ENCODE measurements around the gene MAN2B2. TPM values are rescaled to one million over a fixed set of nuclear protein-coding genes. Genes with fewer than 3 reads are reported as not detected.

The MAN2B2 gene
- total RNA-seq, 4 donors from 2014 or later, result 17.5 to 55.9 (median 27.6) TPM

DNA sequence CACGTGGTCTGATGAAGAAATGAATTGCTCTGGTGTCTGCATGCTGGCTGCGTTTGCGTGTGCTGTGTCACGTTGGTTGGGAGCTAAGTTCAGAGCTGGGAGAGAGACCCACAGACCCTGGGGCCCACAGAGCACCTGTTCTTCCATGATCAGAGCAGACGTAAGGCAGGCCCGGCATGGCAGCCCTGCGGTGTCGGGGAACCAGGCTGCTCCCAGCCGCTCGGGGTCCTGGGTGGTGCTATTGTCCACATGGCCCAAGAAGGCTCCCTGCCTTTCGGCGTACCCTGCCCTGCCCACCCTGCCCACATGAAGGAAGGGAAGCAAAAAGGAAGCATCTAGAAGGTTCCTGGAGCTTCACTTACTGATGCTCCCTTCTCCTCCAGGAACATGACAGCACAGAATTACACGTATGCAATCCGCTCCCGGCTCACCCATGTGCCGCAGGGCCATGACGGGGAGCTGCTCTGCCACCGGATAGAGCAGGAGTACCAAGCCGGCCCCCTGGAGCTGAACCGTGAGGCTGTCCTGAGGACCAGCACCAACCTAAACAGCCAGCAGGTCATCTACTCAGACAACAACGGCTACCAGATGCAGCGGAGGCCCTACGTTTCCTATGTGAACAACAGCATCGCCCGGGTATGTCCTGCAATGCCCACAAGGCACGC, 34.6 kb downstream of the MAN2B2 start:
- 95% methylated on average over 26 of the region's 26 CpGs; no CpG with 5 or more reads in 1 of the 2 donors for WGBS, 2 donors (ENCODE audit: low coverage in 1 of 2)
- DNase-seq, result no peak
- Histone ChIP-seq H3K4me1 (no peaks in the 10 kb centered on the region), H3K9me3 (peaks cover 0 to 4% of the 10 kb centered on the region in 2 donors), H3K36me3 (peaks cover 0 to 24% (median 5%) of the 10 kb centered on the region in 4 donors), H3K27ac (no peak overlapping the region), H3K27me3 (no peaks in the 10 kb centered on the region), H3K4me3 (no peak overlapping the region)
- in situ Hi-C loops (cut with MboI; ENCODE audit: low pct_ligation_motif_present in 1 of 4, low pct_unique_long_range_greater_than_20kb in 1 of 4, low sequenced_read_pairs in 3 of 4) (no loop called here), intact Hi-C loops (cut with DNase I; ENCODE audit: low total_unique reads) (no loop called here)
- TF ChIP-seq EP300 (IDR thresholded peaks at IDR 0.05; ENCODE audit: low read depth) (no peak), POLR2AphosphoS5 (IDR thresholded peaks at IDR 0.05) (no peak), POLR2A (IDR thresholded peaks at IDR 0.05) (no peak)
- TF ChIP-seq, protein P1, sequence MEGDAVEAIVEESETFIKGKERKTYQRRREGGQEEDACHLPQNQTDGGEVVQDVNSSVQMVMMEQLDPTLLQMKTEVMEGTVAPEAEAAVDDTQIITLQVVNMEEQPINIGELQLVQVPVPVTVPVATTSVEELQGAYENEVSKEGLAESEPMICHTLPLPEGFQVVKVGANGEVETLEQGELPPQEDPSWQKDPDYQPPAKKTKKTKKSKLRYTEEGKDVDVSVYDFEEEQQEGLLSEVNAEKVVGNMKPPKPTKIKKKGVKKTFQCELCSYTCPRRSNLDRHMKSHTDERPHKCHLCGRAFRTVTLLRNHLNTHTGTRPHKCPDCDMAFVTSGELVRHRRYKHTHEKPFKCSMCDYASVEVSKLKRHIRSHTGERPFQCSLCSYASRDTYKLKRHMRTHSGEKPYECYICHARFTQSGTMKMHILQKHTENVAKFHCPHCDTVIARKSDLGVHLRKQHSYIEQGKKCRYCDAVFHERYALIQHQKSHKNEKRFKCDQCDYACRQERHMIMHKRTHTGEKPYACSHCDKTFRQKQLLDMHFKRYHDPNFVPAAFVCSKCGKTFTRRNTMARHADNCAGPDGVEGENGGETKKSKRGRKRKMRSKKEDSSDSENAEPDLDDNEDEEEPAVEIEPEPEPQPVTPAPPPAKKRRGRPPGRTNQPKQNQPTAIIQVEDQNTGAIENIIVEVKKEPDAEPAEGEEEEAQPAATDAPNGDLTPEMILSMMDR (IDR thresholded peaks at IDR 0.05), result no peak

DNA sequence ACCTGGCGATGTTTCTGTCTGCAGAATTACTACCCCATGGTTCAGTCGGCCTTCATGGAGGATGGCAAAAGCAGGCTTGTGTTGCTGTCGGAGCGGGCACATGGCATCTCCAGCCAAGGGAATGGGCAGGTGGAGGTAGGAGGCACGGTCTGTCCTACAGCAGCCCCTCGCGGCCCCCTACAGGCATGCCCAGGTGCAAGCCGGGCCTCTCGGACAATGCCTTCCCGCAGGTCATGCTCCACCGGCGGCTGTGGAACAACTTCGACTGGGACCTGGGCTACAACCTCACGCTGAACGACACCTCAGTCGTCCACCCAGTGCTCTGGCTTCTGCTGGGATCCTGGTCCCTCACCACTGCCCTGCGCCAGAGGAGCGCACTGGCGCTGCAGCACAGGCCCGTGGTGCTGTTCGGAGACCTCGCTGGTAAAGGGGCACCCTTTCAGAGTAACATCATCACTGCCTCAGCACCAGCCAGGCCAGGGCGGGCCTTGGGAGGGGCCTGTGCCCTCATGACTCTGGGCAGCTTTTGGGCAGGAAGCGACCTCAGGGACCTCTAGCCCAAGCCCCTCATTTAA, 36.0 kb downstream of the MAN2B2 start:
- intact Hi-C loops (cut with DNase I; ENCODE audit: low total_unique reads) (no loop called here), in situ Hi-C loops (cut with MboI; ENCODE audit: low pct_ligation_motif_present in 1 of 4, low pct_unique_long_range_greater_than_20kb in 1 of 4, low sequenced_read_pairs in 3 of 4) (no loop called here)
- H3K36me3 ChIP-seq, result peaks cover 0 to 16% (median 2%) of the 10 kb centered on the region in 4 donors
- H3K4me1 ChIP-seq, result no peaks in the 10 kb centered on the region
- H3K4me3 ChIP-seq, result no peak overlapping the region
- no peak for DNase-seq
- no peaks in the 10 kb centered on the region for H3K9me3 ChIP-seq
- TF ChIP-seq POLR2AphosphoS5 (IDR thresholded peaks at IDR 0.05) (no peak), POLR2A (IDR thresholded peaks at IDR 0.05) (no peak), EP300 (IDR thresholded peaks at IDR 0.05; ENCODE audit: low read depth) (no peak)
- TF ChIP-seq, protein P1 (IDR thresholded peaks at IDR 0.05), result no peak
- no peak overlapping the region for H3K27ac ChIP-seq
- WGBS, 2 donors (ENCODE audit: low coverage in 1 of 2), result 97% methylated on average over 24 of the region's 24 CpGs; no CpG with 5 or more reads in 1 of the 2 donors
- no peaks in the 10 kb centered on the region for H3K27me3 ChIP-seq

- Histone ChIP-seq H3K9me3 (no peaks in the 10 kb centered on the region), H3K4me1 (no peaks in the 10 kb centered on the region), H3K27me3 (no peaks in the 10 kb centered on the region), H3K27ac (no peak overlapping the region), H3K4me3 (no peak overlapping the region), H3K36me3 (peaks cover 0 to 26% (median 4%) of the 10 kb centered on the region in 4 donors)
- intact Hi-C loops (cut with DNase I; ENCODE audit: low total_unique reads) (no loop called here), in situ Hi-C loops (cut with MboI; ENCODE audit: low pct_ligation_motif_present in 1 of 4, low pct_unique_long_range_greater_than_20kb in 1 of 4, low sequenced_read_pairs in 3 of 4) (no loop called here)
- TF ChIP-seq, protein P1 (IDR thresholded peaks at IDR 0.05), result no peak
- TF ChIP-seq POLR2A (IDR thresholded peaks at IDR 0.05), result no peak
- no peak for TF ChIP-seq POLR2AphosphoS5 (IDR thresholded peaks at IDR 0.05)
- TF ChIP-seq EP300 (IDR thresholded peaks at IDR 0.05; ENCODE audit: low read depth), result no peak
- no peak for DNase-seq
- 97 to 100% methylated on average over 3 of the region's 3 CpGs for WGBS, 2 donors (ENCODE audit: low coverage in 1 of 2)
Observed at GRCh38 chr4:6612961-6613675, 38.1 kb downstream of the MAN2B2 start.

Measured in transverse colon (tissue), 4 donors.